ENCODE data around the gene CAAP1.
"Not testable (repeated sequence)": the region's sequence is repeated elsewhere in the genome, so short reads cannot be mapped to it uniquely, and the experiment has no call there.

CAAP1 gene, protein sequence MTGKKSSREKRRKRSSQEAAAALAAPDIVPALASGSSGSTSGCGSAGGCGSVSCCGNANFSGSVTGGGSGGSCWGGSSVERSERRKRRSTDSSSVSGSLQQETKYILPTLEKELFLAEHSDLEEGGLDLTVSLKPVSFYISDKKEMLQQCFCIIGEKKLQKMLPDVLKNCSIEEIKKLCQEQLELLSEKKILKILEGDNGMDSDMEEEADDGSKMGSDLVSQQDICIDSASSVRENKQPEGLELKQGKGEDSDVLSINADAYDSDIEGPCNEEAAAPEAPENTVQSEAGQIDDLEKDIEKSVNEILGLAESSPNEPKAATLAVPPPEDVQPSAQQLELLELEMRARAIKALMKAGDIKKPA

DNA sequence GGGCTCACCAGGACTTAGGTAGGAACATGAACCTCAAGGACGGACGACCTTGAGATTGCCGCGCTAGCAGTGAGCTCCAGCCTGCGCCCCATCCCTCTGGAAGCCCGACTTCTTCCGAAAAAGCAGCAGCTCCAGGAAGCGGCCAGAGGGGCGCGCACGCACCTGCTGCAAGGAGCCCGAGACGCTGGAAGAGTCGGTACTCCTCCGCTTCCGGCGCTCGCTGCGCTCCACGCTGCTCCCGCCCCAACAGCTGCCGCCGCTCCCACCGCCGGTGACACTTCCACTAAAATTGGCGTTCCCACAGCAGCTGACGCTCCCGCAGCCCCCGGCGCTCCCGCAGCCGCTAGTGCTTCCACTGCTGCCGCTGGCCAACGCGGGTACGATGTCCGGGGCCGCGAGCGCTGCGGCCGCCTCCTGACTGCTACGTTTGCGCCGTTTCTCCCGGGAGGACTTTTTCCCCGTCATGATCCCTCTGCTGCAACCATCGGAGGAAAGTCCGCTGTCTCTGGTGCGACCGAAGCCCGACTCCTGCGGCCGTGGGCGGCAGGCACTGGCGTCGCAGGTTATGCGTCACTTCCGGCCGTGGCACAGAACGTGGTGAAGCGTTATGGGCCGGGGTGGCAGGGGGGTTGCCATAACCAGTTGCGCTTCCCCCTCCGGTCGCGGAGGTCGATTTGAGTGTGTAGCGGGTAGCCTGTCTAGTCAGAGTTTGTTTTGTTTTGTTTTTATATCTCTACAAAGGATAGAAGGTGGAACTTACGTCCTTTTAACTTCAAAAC, at the start of gene CAAP1:
Gene CAAP1, minus strand, starts transcription at position 552 of the 779 bp plus-strand sequence. Its CDS starts 87 bp downstream, at position 465.
- DNase-seq: peak; percentile 94

DNA sequence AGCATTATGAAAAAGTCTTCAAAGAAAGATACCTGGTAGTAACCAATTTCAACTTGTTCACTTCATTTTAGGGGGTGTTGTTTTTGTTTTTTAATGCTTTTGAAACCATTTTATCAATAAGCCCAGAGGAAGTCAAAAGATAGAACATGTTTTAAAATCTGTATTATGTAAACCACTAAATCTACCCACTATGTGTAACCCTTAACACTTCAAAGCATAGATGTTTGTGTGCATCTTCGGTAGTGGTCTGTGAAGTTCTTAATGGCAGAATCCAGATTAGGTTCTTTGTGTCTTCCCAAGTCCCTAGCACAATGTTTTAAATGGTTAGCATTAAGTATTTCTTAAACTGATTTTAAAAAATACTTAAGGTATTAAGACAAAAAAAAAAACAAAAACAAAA, 48.2 kb upstream of the CAAP1 start:
- DNase-seq: no peak

DNA sequence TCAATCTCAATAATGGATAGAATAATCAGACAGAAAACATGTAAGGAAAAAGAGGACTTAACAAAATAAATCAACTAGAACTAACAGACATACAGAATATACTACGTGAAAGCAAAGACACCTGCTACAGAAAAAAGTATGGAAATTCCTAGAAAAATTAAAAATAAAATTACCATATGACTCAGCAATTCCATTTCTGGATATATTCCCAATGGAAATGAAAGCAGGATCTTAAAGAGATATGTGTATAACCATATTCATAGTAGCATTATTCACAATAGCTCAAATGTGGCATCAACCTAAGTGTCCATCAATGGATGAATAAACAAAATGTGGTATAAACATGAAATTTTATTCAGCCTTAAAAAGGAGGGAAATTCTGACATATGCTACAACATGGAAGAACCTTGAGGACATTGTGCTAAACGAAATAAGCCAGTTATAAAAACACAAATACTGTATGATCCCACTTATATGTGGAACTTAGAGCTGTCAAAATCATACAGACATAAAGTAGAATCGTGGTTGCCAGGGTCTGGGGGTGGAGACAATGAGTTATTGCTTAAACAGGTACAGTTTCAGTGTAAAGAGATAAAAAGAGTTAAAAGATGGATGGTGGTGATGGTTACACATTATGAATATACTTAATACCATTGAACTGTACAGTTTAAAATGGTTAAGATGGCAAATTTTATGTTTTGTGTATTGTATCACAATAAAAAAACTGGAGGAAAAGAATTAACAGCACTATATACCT, 47.5 kb upstream of the CAAP1 start:
- no peak for DNase-seq

DNA sequence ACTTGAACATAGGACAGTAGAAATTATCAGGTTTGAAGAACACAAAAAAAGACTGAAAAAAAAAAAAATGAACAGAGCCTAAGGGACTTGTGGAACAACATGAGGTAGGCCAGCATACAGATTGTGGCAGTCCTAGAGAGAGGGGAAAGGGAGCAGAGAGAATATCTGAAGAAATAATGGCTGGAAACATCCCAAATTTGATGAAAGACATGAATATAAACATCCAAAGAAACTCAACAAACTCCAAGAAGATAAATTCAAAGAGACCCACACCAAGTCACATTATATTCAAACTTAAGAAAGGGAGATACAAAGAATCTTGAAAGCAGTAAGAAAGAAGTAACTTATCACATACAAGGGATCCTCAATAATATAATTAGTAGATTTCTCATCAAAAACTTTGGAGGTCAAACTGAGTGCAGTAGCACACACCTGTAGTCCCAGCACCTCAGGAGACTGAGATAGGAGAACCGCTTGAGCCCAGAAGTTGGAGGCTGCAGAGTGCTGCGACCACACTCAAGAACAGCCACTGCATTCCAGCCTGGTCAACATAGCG, 45.3 kb upstream of the CAAP1 start:
- DNase-seq: no peak

DNA sequence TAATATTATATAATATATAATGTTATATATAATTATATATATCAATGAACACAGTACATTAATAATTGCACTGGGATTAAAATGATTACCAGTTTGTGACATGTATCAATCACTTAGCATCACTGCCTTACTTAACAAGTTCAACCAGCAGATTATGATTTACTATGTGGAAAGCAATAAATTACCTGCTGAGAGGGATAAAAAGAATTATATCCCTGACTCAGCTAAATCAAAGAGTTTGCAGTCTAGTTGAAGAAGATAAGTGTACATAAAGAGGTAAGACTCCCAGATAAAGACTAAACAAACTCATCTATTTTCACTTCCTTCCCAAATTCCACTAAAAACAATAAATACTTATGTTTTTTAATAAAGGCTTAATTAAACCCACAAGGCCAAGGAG, 43.2 kb upstream of the CAAP1 start:
- no peak for DNase-seq

DNA sequence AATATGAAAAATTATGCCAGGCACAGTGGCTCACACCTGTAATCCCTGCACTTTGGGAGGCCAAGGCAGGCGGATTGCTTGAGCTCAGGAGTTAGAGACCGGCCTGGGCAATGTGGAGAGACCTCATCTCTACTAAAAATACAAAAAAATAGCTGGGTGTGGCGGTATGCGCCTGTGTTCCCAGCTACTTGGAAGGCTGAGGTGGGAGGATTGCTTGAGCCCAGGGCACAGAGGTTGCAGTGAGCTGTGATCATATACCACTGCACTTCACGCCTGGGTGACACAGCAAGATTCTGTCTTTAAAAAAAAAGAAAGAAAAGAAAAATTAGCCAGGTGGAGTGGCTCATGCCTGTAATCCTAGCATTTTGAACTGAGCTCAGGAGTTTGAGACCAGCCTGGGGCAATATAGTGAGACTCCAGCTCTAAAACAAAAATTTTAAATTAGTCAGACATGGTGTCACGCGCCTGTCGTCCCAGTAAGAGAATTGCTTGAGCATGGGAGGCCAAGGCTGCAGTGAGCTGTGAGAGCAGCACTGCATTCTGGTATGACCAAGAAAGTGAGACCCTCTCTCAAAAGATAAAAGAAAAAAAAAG, 36.4 kb upstream of the CAAP1 start:
- DNase-seq: no peak

DNA sequence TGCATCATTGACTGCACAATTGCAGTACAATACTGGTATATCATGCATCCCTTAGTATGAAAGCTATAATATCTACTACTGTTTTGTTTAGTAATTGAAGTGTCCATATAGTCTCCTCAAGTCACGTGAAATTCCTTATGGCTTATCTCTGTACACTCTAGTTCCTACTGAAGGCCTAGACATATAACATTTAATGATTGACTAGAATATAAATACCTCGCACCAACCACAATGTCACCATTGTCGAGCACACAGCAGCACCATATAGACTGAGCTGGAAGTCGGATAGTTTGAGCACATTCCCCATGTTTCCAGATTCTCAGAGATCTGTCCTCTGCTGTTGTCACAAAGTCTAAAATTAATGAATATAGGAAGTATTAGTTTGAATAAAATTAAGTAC, 33.0 kb upstream of the CAAP1 start:
- no peak for DNase-seq

DNA sequence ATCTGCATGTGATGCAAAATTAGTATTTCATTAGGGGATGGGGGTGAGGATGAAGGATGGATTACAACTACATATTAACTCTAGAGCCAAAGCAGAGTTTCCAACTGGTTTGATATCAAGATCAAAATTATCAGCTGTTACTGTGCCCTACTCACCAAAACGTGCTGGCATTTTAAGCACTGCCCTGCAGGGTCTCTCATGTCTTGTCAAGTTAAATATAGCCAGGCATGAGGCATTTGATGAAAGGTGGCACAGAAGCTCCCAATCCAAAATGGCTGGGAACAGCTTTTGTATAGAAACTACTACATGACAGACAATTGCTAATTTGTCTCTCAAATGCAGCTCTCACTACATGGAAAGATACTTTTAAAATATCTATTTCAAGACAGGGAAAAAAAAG, 27.1 kb upstream of the CAAP1 start:
- no peak for DNase-seq

DNA sequence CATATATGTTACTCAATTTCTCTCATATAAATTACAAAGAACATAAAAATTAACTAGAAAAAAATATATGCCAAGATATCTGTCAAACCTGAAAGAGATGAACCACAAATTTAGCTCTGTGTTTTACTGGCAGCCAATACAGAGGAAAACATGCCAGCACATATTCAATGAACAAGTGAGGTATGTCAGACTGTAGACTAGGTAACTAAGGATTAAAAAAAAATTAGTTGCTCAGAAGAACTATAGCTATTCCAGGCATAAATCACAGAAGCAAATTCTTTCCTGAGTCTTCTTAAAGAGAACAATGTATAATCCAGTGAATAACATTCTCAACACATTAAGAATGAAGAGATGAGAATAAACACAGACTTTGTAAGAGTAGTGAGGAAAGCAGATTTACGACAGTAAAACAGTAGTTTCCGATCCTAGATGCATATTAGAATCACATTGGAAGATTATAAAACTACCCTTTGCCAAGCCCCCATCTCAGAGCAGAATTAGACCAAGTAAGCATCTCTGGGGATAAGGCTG, 20.6 kb upstream of the CAAP1 start:
- no peak for DNase-seq

DNA sequence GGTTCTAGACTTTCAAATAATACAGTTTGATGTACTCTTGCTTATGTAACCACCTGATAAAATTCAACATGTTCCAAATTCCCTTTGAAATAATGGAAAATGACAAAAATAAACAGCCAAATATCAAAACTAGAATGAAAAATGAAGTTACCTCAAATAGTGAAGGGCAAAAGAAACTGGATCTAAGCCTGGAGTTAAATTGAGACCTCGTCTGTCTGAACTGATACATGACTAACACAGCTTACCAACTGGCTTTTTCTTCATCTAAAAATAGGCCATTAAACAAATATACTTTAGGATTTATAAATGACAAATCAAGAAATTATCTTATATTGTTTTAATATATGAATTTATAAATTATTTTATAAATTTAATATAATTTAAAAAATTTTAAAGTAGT, 12.1 kb upstream of the CAAP1 start:
- DNase-seq: no peak

DNA sequence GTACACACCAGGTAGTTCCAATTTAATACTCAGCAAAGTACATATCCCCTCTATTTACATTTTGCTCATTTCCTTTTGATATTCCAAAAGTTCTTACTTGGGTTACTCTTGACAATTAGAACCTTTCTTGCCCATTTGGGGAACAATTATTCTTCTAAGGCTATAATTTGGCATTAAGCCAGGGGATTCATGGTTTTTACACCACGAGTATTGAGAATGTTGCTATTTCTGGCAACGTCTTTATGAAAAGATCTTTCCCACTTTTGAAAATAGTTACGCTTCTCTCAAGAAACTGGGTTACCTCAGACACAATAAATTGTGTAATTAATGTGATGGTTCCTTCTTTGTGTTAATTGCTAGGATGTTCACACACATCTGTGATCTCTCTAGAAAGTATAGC, 11.5 kb upstream of the CAAP1 start:
- no peak for DNase-seq

DNA sequence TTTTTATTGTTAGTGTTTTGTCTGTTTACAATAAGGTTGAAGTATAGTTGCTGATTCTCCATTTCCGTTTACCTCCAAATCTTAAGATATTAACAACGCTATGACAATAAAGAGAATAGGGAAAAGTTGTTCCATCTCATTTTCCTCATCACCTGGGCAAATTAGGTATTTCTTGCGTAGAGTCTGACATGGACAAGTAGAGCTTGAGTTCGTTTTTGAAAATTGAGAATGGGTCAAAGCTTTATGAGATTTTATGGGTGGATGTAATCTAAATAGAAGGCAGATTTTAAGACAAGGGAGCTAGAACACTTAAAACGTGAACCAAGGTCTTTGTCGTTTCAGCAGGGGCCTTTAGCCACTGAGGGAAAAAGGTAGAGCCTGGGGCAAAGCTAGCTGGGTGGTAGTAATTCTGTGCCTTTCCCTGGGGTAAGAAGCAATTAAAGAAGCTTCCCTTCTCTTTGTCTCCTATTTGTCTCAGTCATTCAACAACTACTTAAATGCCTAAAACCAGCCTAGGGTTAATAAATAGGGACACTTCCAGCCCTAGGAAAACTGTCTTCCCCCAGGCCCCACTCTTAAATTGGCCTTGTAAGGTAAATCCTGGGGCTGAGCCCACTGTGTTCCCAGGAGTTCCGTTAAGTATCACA, 551 bp upstream of the CAAP1 start:
- no peak for DNase-seq

DNA sequence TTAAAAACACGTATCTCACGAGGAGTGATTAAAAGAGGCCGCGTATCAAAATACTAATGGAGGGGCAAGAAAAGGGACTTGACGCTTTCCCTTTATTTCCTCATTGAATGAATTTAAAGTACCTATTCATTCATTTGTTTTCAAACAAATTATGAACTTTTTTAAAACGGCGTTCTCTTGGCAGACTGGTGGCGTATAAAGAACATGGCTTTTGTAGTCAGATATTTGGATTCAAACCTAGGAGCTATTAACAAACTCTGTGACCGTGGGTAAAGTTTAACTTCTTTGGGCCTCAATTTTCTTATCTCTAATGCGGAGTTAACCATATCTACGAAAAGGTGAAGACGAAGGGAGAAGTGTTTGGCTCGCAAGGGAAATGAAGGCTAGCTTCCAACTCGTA, 876 bp downstream of the CAAP1 start:
- no peak for DNase-seq

DNA sequence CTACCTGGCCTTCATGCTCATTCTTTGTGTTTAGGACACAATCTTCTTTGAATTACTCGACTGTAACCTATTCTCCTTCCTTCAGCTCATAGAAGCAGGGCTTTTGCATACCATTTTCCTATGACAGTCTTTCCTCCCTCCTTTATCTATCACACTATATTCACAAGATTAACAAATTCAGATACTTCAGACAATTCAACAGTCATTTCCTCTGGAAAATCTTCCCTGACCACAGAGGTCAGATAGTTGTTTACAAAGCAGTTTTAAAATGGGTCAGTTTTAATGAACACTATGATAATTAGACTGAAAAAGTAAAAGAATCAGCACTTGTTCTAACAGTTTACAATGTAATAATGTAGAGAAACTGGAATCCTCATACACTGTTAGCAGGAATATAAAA, 4.3 kb downstream of the CAAP1 start:
- DNase-seq: no peak

DNA sequence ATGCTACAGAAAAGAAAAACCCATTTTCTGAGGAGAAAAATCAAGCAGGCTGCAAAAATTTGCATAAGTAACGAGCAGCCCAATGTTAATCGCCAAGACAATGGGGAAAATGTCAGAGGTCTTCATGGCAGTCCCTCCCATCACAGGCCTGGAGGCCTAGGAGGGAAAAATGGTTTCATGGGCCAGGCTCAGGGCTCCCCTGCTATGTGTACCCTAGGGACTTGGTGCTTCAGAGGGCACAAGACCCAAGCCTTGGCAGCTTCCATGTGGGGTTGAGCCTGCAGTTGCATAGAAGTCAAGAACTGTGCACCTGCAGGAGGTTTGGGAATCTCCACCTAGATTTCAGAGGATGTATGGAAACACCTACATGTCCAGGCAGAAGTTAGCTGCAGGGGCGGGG, 10.4 kb downstream of the CAAP1 start:
- DNase-seq: no peak

DNA sequence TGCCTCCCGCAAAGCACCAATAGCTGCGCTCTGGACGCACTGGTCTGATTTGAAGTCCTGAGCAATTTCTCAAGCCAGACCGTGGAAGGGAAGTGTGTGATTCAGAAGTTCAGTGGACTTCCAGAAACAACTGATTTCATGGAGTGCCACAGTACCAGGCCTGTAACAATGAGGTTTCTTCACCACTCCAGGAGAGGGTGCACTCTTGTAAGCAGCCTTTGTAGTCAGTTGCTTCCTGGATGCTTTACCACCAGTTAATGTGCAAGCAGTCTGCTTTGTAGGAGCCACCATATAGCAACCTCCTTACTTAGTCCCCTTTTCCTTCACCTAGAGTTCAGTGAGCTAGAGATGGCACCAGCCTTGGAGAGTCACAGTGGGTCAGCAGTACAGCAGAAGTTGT, 12.3 kb downstream of the CAAP1 start:
- no peak for DNase-seq

DNA sequence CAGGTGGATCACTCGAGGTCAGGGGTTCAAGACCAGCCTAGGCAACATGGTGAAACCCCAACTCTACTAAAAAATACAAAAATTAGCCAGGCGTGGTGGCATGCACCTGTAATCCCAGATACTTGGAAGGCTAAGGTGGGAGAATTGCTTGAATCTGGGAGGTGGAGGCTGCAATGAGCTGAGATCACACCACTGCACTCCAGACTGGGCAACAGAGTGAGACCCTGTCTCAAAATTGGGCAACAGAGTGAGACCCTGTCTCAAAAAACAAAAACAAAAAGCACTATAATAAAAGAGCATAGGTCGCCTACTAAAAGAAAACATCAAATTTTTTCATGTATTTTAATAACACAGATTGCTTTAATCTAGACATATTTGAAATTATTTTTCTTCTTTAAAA, 17.4 kb downstream of the CAAP1 start:
- DNase-seq: not testable (repeated sequence)

DNA sequence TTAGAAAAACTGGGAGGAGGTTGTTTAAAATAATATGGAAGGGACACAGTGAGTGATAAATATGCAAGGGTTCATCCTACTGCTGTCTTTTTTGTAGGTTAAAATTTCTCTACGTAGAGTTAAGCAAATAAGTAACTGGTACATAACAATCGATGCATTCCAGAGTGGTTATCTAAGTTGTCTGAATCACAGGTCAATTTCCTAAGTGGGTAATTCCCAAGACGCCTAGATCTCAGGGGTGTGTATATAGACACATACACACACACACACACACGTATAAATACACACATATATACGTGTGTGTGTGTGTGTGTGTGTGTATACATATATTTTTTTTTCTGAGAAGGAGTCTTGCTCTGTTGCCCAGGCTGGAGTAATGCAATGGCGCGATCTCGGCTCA, 22.3 kb downstream of the CAAP1 start:
- DNase-seq: peak; percentile 26

DNA sequence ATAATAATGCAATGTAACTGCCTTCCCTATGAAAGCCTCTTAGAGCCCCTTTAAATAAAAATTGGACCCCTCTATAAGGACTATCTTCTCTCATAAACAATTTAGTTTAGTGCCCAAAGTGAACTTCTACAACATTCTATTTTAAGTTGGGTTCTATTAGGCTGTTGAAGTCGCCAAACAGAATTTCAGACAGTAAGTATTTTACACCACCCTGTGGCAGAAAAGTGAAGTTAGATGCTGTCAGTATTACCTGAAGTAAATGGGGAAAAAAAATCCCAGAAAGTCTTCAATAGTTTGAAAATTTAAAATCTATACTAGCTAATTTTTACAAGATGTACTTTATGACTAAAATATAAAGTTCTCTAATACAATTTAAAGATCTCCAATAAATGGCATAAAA, 29.5 kb downstream of the CAAP1 start:
- no peak for DNase-seq

DNA sequence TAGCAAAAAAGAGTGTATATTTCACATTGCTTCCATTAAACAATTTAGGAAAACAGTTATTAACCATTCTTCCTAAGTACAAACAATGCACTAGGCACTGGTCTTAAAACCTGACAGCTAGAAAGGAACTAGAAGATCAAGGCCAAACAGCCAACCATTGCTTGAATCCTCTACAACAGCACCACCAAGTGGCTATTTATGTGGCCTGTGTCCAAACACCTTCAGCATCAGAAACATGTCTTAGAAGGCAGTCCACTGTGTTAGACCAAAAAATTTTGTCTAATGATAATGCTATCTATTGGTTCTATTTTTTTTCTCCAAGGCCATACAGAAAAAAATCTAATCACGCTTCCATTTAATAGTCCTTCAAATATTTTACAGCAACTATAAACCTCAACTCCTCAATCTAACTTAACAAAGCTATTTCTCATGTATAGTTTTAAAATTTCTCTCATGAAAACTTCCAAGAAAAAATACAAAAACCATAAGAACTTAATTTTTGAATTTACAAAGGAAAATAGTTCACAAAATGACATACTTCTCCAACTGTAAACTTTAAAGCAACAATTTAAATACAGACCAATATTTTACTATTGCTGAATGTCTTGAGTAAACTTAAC, 36.1 kb downstream of the CAAP1 start:
- DNase-seq: peak; percentile 41

DNA sequence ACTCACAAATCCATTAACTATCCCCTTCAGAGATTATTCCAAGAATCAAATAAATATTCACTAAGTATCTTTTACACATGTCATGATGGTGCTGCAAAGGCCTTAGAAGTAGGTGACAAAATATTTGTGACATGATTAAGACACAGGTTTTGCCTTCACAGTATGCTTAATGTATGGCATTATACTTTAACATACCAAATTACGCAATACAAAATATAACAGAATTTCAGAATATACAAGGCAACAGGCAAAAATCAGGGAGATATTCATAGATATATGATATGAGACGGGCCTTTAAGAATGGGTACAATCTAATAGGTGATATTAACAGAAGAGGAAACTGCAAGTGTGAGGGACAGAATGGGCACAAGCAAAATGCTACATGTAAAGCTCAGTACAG, 41.6 kb downstream of the CAAP1 start:
- no peak for DNase-seq

DNA sequence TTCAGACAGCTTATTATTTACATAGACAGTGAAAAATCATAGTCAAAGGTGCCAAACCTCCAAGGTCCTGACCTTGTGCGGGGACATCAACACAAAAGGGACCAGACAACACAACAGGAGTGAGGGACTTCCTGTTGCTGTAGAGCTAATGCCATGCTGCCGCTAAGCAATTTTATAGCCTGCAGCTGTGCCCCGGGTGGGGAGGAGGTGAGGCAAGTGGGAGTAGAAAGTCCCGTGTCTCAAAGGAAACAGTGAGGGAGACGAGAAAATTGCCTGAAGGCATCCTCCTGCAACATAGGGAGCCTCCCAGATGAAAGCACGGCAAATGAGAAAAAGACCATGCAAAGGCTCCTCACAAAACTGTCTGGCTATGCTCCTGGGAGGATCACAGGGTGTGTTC, 58.8 kb downstream of the CAAP1 start:
- DNase-seq: no peak

Data from fibroblast of skin of right biceps (primary cell).